Neural progenitor cell (in vitro differentiated cells): ENCODE measurements around the gene SIGLEC15. TPM values are rescaled to one million over a fixed set of nuclear protein-coding genes. Genes with fewer than 3 reads are reported as not detected.

ENCODE experiments used
- DNase-seq: peaks from one replicate; pipeline ENCODE4 v3.0.0-alpha.2; 2016; ENCODE audit warnings: low spot score
- H2AFZ ChIP-seq: fragments of 200-600 bp; sonication (generic); replicated peaks from 2 replicates; pipeline ENCODE4 v1.6.1; 2016; ENCODE audit warnings: antibody characterized with exemption
- H3F3A ChIP-seq: fragments of 200-600 bp; sonication (generic); 2 replicates; pipeline ENCODE4 v1.6.1; 2016; ENCODE audit warnings: antibody characterized with exemption, low read depth
- H3K27ac ChIP-seq: fragments of 200-600 bp; sonication (generic); 2 replicates; pipeline ENCODE4 v1.5.1; 2016; ENCODE audit warnings: mild to moderate bottlenecking
- H3K27me3 ChIP-seq: fragments of 200-600 bp; sonication (generic); 2 replicates; pipeline ENCODE4 v1.6.1; 2016; ENCODE audit warnings: mild to moderate bottlenecking, moderate library complexity
- H3K36me3 ChIP-seq: fragments of 200-600 bp; sonication (generic); 2 replicates; pipeline ENCODE4 v1.5.1; 2016
- H3K4me1 ChIP-seq: fragments of 200-600 bp; sonication (generic); 2 replicates; pipeline ENCODE4 v1.6.1; 2016; ENCODE audit warnings: mixed run types
- H3K4me2 ChIP-seq: fragments of 200-600 bp; sonication (generic); 2 replicates; pipeline ENCODE4 v1.6.1; 2016
- H3K4me3 ChIP-seq: fragments of 200-600 bp; sonication (generic); 2 replicates; pipeline ENCODE4 v1.5.1; 2016
- H3K79me2 ChIP-seq: fragments of 200-600 bp; sonication (generic); 2 replicates; pipeline ENCODE4 v1.6.1; 2016; ENCODE audit warnings: low read depth
- H3K9ac ChIP-seq: fragments of 200-600 bp; sonication (generic); 2 replicates; pipeline ENCODE4 v1.6.1; 2016
- H3K9me3 ChIP-seq: fragments of 200-600 bp; sonication (generic); 2 replicates; pipeline ENCODE4 v1.5.1; 2016; ENCODE audit warnings: low read depth
- H4K20me1 ChIP-seq: fragments of 200-600 bp; sonication (generic); 2 replicates; pipeline ENCODE4 v1.6.1; 2016; ENCODE audit warnings: low read depth
- H3K27ac Mint-ChIP-seq: 3 replicates; pipeline ENCODE4 v1.8.0; 2021; ENCODE audit warnings: mixed read lengths
- H3K27me3 Mint-ChIP-seq: 2 replicates; pipeline ENCODE4 v1.8.0; 2022; ENCODE audit warnings: low read depth, mild to moderate bottlenecking, inconsistent platforms, moderate library complexity, mixed read lengths; ENCODE audit not compliant: insufficient read depth
- H3K36me3 Mint-ChIP-seq: 3 replicates; pipeline ENCODE4 v1.8.0; 2021; ENCODE audit warnings: mixed read lengths
- H3K4me1 Mint-ChIP-seq: 3 replicates; pipeline ENCODE4 v1.8.0; 2021; ENCODE audit warnings: mixed read lengths
- H3K4me3 Mint-ChIP-seq: 3 replicates; pipeline ENCODE4 v1.8.0; 2021; ENCODE audit warnings: mild to moderate bottlenecking, moderate library complexity, mixed read lengths
- H3K9me3 Mint-ChIP-seq: 3 replicates; pipeline ENCODE4 v1.8.0; 2020; ENCODE audit warnings: mixed read lengths
- EZH2 ChIP-seq: fragments of 200-600 bp; sonication (generic); IDR thresholded peaks from 2 replicates; pipeline ENCODE4 v1.6.1; 2017; ENCODE audit warnings: antibody characterized with exemption, mild to moderate bottlenecking, moderate library complexity
- EZH2phosphoT487 ChIP-seq: fragments of 200-600 bp; sonication (generic); IDR thresholded peaks from 2 replicates; pipeline ENCODE4 v1.6.1; 2017; ENCODE audit warnings: antibody characterized with exemption
- total RNA-seq: library from RNA; depleted of rRNA; stranded (reverse); fragments of >200 nt; gene quantifications from 2 replicates; pipeline ENCODE4 v1.2.3, GENCODE V29; 2015; ENCODE audit warnings: low replicate concordance
- TF ChIP-seq, protein P1 (sequence below): fragments of 200-600 bp; sonication (generic); IDR thresholded peaks from 2 replicates; pipeline ENCODE4 v1.5.1; 2017; ENCODE audit warnings: antibody characterized with exemption, mild to moderate bottlenecking

The SIGLEC15 gene
- total RNA-seq, 1 donor from 2014 or later: not detected

DNA sequence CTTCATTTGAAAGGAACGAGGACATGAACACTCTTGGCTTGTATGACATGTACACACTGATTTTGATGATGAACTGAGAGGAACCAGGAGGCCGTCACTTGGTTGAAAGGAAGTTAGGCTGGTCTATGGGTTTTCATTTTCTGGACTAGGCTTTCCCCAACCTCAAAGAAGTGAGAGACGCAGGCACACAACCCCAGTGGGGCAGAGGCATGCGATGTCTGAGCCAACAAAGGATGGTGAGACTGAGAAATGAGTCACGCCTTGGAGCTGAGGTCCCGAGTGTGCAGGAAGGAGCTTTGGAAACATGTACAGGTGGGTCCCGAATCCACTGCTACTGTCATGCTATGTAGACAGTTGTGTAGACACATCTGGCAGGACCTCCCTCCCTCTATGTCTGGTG, 24.1 kb downstream of the SIGLEC15 start:
- Mint-ChIP-seq H3K36me3 (peaks cover 14% of the 10 kb centered on the region), H3K27ac (no peak overlapping the region), H3K9me3 (no peaks in the 10 kb centered on the region), H3K27me3 (peaks cover 4% of the 10 kb centered on the region), H3K4me3 (no peak overlapping the region), H3K4me1 (peaks cover 2% of the 10 kb centered on the region)
- H3K36me3 ChIP-seq: no peaks in the 10 kb centered on the region
- DNase-seq: no peak
- H3K27ac ChIP-seq: no peak overlapping the region
- no peaks in the 10 kb centered on the region for H3K79me2 ChIP-seq
- no peak overlapping the region for H3K9ac ChIP-seq
- H4K20me1 ChIP-seq: no peaks in the 10 kb centered on the region
- no peaks in the 10 kb centered on the region for H3F3A ChIP-seq
- H3K4me3 ChIP-seq: no peak overlapping the region
- no peaks in the 10 kb centered on the region for H3K27me3 ChIP-seq
- no peak overlapping the region for H3K4me2 ChIP-seq
- H3K4me1 ChIP-seq: peaks cover 5% of the 10 kb centered on the region
- H2AFZ ChIP-seq: no peak overlapping the region
- H3K9me3 ChIP-seq: no peaks in the 10 kb centered on the region
- TF ChIP-seq EZH2 (no peak), EZH2phosphoT487 (no peak)
- TF ChIP-seq, protein P1, sequence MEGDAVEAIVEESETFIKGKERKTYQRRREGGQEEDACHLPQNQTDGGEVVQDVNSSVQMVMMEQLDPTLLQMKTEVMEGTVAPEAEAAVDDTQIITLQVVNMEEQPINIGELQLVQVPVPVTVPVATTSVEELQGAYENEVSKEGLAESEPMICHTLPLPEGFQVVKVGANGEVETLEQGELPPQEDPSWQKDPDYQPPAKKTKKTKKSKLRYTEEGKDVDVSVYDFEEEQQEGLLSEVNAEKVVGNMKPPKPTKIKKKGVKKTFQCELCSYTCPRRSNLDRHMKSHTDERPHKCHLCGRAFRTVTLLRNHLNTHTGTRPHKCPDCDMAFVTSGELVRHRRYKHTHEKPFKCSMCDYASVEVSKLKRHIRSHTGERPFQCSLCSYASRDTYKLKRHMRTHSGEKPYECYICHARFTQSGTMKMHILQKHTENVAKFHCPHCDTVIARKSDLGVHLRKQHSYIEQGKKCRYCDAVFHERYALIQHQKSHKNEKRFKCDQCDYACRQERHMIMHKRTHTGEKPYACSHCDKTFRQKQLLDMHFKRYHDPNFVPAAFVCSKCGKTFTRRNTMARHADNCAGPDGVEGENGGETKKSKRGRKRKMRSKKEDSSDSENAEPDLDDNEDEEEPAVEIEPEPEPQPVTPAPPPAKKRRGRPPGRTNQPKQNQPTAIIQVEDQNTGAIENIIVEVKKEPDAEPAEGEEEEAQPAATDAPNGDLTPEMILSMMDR: no peak

DNA sequence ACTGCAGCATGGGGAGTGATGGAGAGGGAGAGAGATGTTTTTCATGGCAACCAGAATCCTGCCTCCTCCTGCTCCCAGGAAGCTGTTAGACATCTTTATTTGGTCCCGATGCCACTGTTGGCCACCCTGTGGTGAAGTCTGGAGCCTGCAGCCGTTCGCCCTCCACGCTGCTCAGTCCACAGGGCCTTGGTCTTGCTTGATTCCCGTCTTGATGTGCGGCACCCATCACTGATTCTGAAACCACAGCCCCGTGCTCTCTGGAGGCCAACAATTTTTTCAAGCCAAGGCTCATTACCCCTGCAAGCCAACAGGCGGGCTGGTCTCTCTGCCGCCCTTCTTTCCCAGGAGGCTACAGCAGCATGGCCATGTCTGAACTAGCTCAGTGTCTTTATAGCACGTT, 24.5 kb downstream of the SIGLEC15 start:
- no peaks in the 10 kb centered on the region for H4K20me1 ChIP-seq
- H3K4me2 ChIP-seq: no peak overlapping the region
- Mint-ChIP-seq H3K27me3 (peaks cover 4% of the 10 kb centered on the region), H3K4me1 (peaks cover 1% of the 10 kb centered on the region), H3K9me3 (no peaks in the 10 kb centered on the region), H3K4me3 (no peak overlapping the region), H3K27ac (no peak overlapping the region), H3K36me3 (peaks cover 15% of the 10 kb centered on the region)
- H3F3A ChIP-seq: no peaks in the 10 kb centered on the region
- H3K4me3 ChIP-seq: no peak overlapping the region
- H3K36me3 ChIP-seq: no peaks in the 10 kb centered on the region
- peaks cover 7% of the 10 kb centered on the region for H3K4me1 ChIP-seq
- H3K9me3 ChIP-seq: no peaks in the 10 kb centered on the region
- no peak overlapping the region for H3K9ac ChIP-seq
- H3K27ac ChIP-seq: no peak overlapping the region
- TF ChIP-seq EZH2phosphoT487: no peak
- TF ChIP-seq, protein P1: peak; percentile 45
- TF ChIP-seq EZH2: no peak
- no peaks in the 10 kb centered on the region for H3K27me3 ChIP-seq
- H3K79me2 ChIP-seq: no peaks in the 10 kb centered on the region
- H2AFZ ChIP-seq: no peak overlapping the region
- DNase-seq: peak; percentile 42

DNA sequence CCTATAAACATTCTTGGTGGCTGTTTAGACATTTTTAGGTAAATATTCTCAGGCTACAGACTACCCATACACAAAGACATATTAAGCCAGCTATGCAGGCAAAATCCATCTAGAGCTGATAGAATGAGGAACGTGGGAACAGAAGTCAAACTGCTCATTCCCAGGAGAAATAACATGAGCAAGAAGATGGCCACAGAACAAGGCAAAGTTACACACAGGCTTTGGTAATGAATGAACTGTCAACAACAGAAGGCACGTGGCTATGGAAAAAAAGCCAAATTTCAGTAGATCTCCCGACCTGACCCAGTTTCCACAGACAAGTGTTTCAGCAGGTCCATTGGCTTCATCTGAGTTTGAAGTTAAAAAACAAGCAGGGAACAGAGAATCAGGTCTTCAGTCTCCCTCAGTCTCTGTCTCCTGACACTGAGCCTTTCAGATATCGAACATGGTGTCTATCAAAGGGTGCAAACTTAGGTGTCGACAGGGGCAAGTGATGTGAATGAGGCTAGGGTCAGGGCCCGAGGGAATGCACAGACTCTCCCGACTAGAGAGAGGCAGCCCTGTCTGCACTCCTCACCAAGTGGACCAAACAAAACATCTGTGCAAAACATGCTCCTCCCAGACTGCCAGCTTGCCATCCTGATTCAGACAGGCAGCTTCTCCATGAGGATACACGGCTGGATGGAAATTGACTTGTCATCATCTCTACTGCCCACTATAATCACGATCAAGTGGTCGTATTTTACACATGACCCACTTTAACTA, 25.9 kb downstream of the SIGLEC15 start:
- H3K79me2 ChIP-seq: no peaks in the 10 kb centered on the region
- no peak overlapping the region for H3K27ac ChIP-seq

More for the DNA sequence above, 25.9 kb downstream of the SIGLEC15 start:
- H3F3A ChIP-seq: no peaks in the 10 kb centered on the region
- TF ChIP-seq, protein P1: no peak
- TF ChIP-seq EZH2 (no peak), EZH2phosphoT487 (no peak)
- no peaks in the 10 kb centered on the region for H3K27me3 ChIP-seq
- H3K4me3 Mint-ChIP-seq: no peak overlapping the region
- no peak overlapping the region for H3K27ac Mint-ChIP-seq
- no peaks in the 10 kb centered on the region for H3K36me3 ChIP-seq
- no peak overlapping the region for H3K4me2 ChIP-seq
- no peaks in the 10 kb centered on the region for H3K9me3 Mint-ChIP-seq
- H3K9ac ChIP-seq: no peak overlapping the region
- H3K4me1 ChIP-seq: peaks cover 7% of the 10 kb centered on the region
- no peak overlapping the region for H3K4me3 ChIP-seq
- H3K4me1 Mint-ChIP-seq: peaks cover 3% of the 10 kb centered on the region
- no peaks in the 10 kb centered on the region for H4K20me1 ChIP-seq
- DNase-seq: no peak
- peaks cover 4% of the 10 kb centered on the region for H3K27me3 Mint-ChIP-seq
- H2AFZ ChIP-seq: no peak overlapping the region
- H3K36me3 Mint-ChIP-seq: peaks cover 28% of the 10 kb centered on the region
- no peaks in the 10 kb centered on the region for H3K9me3 ChIP-seq
